HEK293 (cell line): Measurements from ENCODE around the gene SH3BP5L.

Experiments
- CTCF ChIA-PET: fragments of 350-600 bp; formaldehyde crosslinking; extraction: SDS; loops from one replicate; lab custom pipeline; 2021; ENCODE audit warnings: antibody characterized with exemption; lab: Yijun Ruan, JAX
- POLR2A ChIA-PET: fragments of 300-600 bp; formaldehyde crosslinking; extraction: SDS; loops from one replicate; lab custom pipeline; 2020; ENCODE audit warnings: antibody characterized with exemption, inconsistent platforms; lab: Yijun Ruan, JAX
- H3K27ac ChIP-seq: fragments of 200-500 bp; sonication (Bioruptor generic); 2 replicates; pipeline ENCODE4 v1.5.1; 2014; ENCODE audit warnings: low read depth, low read length, control low read depth, inconsistent platforms; ENCODE audit errors: extremely low read depth
- H3K36me3 ChIP-seq, 2 experiments: fragments of 200-500 bp in 1 of 2; sonication (Bioruptor generic) in 1 of 2; 1 replicate in 1 of 2; 2 replicates in 1 of 2; pipeline ENCODE4 v1.5.1; 2014 to 2017; ENCODE audit warnings: inconsistent platforms in 2 of 2, low read length in 2 of 2; ENCODE audit not compliant: control insufficient read depth in 2 of 2, insufficient read depth in 1 of 2
- H3K4me1 ChIP-seq: fragments of 200-500 bp; sonication (Bioruptor generic); 2 replicates; pipeline ENCODE4 v1.5.1; 2014; ENCODE audit warnings: mild to moderate bottlenecking, low read length, inconsistent platforms; ENCODE audit not compliant: control insufficient read depth, insufficient read depth
- H3K4me3 ChIP-seq: 2 replicates; pipeline ENCODE4 v1.5.1; 2011; ENCODE audit warnings: low read depth, mild to moderate bottlenecking, control low read depth, low read length, moderate library complexity
- H3K9me3 ChIP-seq: fragments of 200-500 bp; sonication (Bioruptor generic); 2 replicates; pipeline ENCODE4 v1.5.1; 2014; ENCODE audit warnings: low read depth, low read length, inconsistent platforms; ENCODE audit not compliant: control insufficient read depth, insufficient read depth
- GLIS1 ChIP-seq: fragments of 450-650 bp; formaldehyde crosslinking; IDR thresholded peaks from 2 replicates; pipeline ENCODE4 v1.5.1; 2016; ENCODE audit warnings: missing biosample characterization, missing genetic modification characterization
- SALL2 ChIP-seq: fragments of 450-650 bp; formaldehyde crosslinking; IDR thresholded peaks from 2 replicates; pipeline ENCODE4 v1.5.0; 2017; ENCODE audit warnings: missing biosample characterization, mild to moderate bottlenecking, missing genetic modification characterization, borderline replicate concordance
- SP3 ChIP-seq: fragments of 450-650 bp; formaldehyde crosslinking; IDR thresholded peaks from 2 replicates; pipeline ENCODE4 v1.5.1; 2016; ENCODE audit warnings: missing biosample characterization, missing genetic modification characterization
- ZBTB17 ChIP-seq: fragments of 450-650 bp; formaldehyde crosslinking; IDR thresholded peaks from 2 replicates; pipeline ENCODE4 v1.5.1; 2016; ENCODE audit warnings: missing biosample characterization, missing genetic modification characterization
- ZBTB8A ChIP-seq: fragments of 450-650 bp; formaldehyde crosslinking; IDR thresholded peaks from 2 replicates; pipeline ENCODE4 v1.5.1; 2016; ENCODE audit warnings: missing biosample characterization, missing genetic modification characterization
- ZFP41 ChIP-seq: fragments of 450-650 bp; formaldehyde crosslinking; IDR thresholded peaks from 2 replicates; pipeline ENCODE4 v1.5.1; 2016; ENCODE audit warnings: missing biosample characterization, missing genetic modification characterization, borderline replicate concordance
- ZFP69B ChIP-seq: fragments of 450-650 bp; formaldehyde crosslinking; IDR thresholded peaks from 2 replicates; pipeline ENCODE4 v1.5.1; 2016; ENCODE audit warnings: missing biosample characterization, missing genetic modification characterization
- ZIC2 ChIP-seq: fragments of 450-650 bp; formaldehyde crosslinking; IDR thresholded peaks from 2 replicates; pipeline ENCODE4 v1.5.1; 2016; ENCODE audit warnings: missing biosample characterization, missing genetic modification characterization
- ZNF132 ChIP-seq: fragments of 450-650 bp; formaldehyde crosslinking; IDR thresholded peaks from 2 replicates; pipeline ENCODE4 v1.5.1; 2017; ENCODE audit warnings: missing biosample characterization, missing genetic modification characterization, borderline replicate concordance
- ZNF223 ChIP-seq: fragments of 450-650 bp; formaldehyde crosslinking; IDR thresholded peaks from 2 replicates; pipeline ENCODE4 v1.5.1; 2016; ENCODE audit warnings: missing biosample characterization, missing genetic modification characterization
- ZNF248 ChIP-seq: fragments of 450-650 bp; formaldehyde crosslinking; IDR thresholded peaks from 2 replicates; pipeline ENCODE4 v1.5.1; 2017; ENCODE audit warnings: missing biosample characterization, missing genetic modification characterization
- ZNF266 ChIP-seq: fragments of 450-650 bp; formaldehyde crosslinking; IDR thresholded peaks from 2 replicates; pipeline ENCODE4 v1.5.1; 2016; ENCODE audit warnings: missing biosample characterization, missing genetic modification characterization, low read depth
- ZNF302 ChIP-seq: fragments of 450-650 bp; formaldehyde crosslinking; IDR thresholded peaks from 2 replicates; pipeline ENCODE4 v1.5.1; 2016; ENCODE audit warnings: missing biosample characterization, missing genetic modification characterization, low read depth
- ZNF391 ChIP-seq: fragments of 450-650 bp; formaldehyde crosslinking; IDR thresholded peaks from 2 replicates; pipeline ENCODE4 v1.5.1; 2016; ENCODE audit warnings: low read depth, missing biosample characterization, missing genetic modification characterization, borderline replicate concordance
- ZNF623 ChIP-seq: fragments of 450-650 bp; formaldehyde crosslinking; IDR thresholded peaks from 2 replicates; pipeline ENCODE4 v1.5.1; 2016; ENCODE audit warnings: missing biosample characterization, missing genetic modification characterization
- ZNF658 ChIP-seq: fragments of 450-650 bp; formaldehyde crosslinking; IDR thresholded peaks from 2 replicates; pipeline ENCODE4; 2016; ENCODE audit warnings: missing biosample characterization, missing genetic modification characterization
- TF ChIP-seq, protein P1 (sequence below): fragments of 450-650 bp; formaldehyde crosslinking; IDR thresholded peaks from 2 replicates; pipeline ENCODE4 v1.5.1; 2017; ENCODE audit warnings: missing biosample characterization, mild to moderate bottlenecking, missing genetic modification characterization, moderate library complexity
- TF ChIP-seq, protein P2 (sequence below): fragments of 450-650 bp; formaldehyde crosslinking; IDR thresholded peaks from 2 replicates; pipeline ENCODE4 v1.5.1; 2017; ENCODE audit warnings: missing biosample characterization, missing genetic modification characterization
- TF ChIP-seq, protein P3 (sequence below): sonication (generic); formaldehyde crosslinking; IDR thresholded peaks from 2 replicates; pipeline ENCODE4 v1.8.1; 2022; ENCODE audit warnings: mild to moderate bottlenecking, moderate library complexity, missing genetic modification reagents
- TF ChIP-seq, protein P4 (sequence below): fragments of 450-650 bp; formaldehyde crosslinking; IDR thresholded peaks from 2 replicates; pipeline ENCODE4 v1.5.1; 2016; ENCODE audit warnings: missing biosample characterization, missing genetic modification characterization
- TF ChIP-seq, protein P5 (sequence below): fragments of 450-650 bp; formaldehyde crosslinking; IDR thresholded peaks from 2 replicates; pipeline ENCODE4 v1.5.1; 2017; ENCODE audit warnings: missing biosample characterization, missing genetic modification characterization
- TF ChIP-seq, protein P6 (sequence below): fragments of 450-650 bp; formaldehyde crosslinking; IDR thresholded peaks from 2 replicates; pipeline ENCODE4 v1.5.1; 2016; ENCODE audit warnings: missing biosample characterization, missing genetic modification characterization

Gene SH3BP5L

DNA sequence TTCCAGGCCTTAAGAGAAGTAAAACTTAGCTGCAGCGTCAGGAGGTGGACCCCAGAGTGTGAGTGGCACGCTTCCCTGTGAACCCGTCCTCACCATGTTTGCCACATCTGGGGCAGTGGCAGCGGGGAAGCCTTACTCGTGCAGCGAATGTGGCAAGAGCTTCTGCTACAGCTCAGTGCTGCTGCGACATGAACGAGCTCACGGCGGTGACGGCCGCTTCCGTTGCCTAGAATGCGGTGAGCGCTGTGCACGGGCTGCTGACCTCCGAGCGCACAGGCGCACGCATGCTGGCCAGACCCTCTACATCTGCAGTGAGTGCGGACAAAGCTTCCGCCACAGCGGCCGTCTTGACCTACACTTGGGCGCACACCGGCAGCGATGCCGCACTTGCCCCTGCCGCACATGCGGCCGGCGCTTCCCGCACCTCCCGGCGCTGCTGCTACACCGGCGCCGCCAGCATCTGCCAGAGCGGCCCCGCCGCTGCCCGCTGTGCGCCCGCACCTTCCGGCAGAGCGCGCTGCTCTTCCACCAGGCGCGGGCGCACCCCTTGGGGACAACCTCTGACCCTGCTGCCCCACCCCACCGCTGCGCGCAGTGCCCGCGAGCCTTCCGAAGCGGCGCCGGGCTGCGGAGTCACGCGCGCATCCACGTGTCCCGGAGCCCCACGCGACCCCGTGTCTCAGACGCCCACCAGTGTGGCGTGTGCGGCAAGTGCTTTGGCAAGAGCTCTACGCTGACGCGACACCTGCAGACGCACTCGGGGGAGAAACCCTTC lies 21.7 kb upstream of the SH3BP5L start (continued):
- TF ChIP-seq, protein P1, sequence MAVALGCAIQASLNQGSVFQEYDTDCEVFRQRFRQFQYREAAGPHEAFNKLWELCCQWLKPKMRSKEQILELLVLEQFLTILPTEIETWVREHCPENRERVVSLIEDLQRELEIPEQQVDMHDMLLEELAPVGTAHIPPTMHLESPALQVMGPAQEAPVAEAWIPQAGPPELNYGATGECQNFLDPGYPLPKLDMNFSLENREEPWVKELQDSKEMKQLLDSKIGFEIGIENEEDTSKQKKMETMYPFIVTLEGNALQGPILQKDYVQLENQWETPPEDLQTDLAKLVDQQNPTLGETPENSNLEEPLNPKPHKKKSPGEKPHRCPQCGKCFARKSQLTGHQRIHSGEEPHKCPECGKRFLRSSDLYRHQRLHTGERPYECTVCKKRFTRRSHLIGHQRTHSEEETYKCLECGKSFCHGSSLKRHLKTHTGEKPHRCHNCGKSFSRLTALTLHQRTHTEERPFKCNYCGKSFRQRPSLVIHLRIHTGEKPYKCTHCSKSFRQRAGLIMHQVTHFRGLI (tag by site-specific recombination), result no peak
- TF ChIP-seq, all 188 proteins: peak for 0

DNA sequence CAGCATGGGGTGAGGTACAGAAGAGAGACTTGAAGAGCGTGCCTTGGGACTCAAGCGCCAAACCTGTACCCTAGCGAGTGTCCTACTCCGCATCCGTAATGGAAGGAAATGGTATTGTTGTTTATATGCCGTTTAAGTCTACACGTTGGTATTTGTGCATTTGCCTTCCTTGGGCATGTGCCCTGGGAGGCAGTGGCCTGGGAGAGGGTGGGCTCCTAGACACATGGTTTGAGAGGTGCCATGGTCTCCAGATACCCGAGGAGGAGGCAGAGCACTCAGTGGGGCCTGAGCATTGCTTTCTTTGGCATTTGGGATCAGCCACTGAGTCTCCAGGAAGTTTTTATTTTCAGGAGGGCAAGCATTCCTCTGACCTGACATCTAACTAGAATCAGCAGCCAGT lies 18.8 kb upstream of the SH3BP5L start:
- POLR2A ChIA-PET, result no interaction called here
- TF ChIP-seq SALL2 (tag by site-specific recombination) (no peak), ZNF302 (tag by site-specific recombination) (no peak), ZFP41 (tag by site-specific recombination) (no peak), ZNF223 (no peak), ZNF623 (no peak), ZNF266 (tag by site-specific recombination) (no peak), ZFP69B (tag by site-specific recombination) (no peak), SP3 (tag by site-specific recombination) (no peak)
- TF ChIP-seq, protein P2, sequence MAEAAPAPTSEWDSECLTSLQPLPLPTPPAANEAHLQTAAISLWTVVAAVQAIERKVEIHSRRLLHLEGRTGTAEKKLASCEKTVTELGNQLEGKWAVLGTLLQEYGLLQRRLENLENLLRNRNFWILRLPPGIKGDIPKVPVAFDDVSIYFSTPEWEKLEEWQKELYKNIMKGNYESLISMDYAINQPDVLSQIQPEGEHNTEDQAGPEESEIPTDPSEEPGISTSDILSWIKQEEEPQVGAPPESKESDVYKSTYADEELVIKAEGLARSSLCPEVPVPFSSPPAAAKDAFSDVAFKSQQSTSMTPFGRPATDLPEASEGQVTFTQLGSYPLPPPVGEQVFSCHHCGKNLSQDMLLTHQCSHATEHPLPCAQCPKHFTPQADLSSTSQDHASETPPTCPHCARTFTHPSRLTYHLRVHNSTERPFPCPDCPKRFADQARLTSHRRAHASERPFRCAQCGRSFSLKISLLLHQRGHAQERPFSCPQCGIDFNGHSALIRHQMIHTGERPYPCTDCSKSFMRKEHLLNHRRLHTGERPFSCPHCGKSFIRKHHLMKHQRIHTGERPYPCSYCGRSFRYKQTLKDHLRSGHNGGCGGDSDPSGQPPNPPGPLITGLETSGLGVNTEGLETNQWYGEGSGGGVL (tag by site-specific recombination), result no peak
- TF ChIP-seq, all 188 proteins: peak for 0
- Histone ChIP-seq H3K36me3 (peaks cover 0 to 66% of the 10 kb centered on the region in 2 experiments; a peak in 1 of 3 replicates), H3K4me3 (no peak overlapping the region), H3K27ac (no peak overlapping the region), H3K4me1 (no peaks in the 10 kb centered on the region), H3K9me3 (no peaks in the 10 kb centered on the region)
- CTCF ChIA-PET, result interaction anchor here (0.7 kb wide), 1 partner anchor 51 kb away, joined by 3 read pairs; no protein-coding TSS in a partner anchor

DNA sequence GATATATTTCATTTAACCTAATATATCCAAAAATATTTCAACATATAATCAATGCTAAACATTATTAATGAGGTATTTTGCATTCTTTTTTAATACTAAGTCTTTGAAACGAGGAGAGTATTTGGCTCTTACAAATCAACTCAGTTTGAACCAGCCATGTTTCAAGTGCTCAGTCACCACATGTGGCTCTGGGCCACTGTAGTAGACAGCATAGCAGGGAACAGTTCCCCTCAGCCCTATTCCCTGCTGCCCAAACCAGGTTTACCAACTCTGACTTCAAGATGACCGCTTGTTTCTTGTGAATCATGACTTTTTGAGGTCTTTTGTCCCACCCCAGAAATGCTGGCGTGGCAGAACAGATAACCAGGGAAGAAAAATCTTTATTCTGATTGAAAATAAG lies 18.0 kb upstream of the SH3BP5L start:
- no peak overlapping the region for H3K27ac ChIP-seq
- H3K4me3 ChIP-seq, result no peak overlapping the region
- H3K36me3 ChIP-seq, result peaks cover 0 to 57% of the 10 kb centered on the region in 2 experiments; a peak in 1 of 3 replicates
- ChIA-PET POLR2A (no interaction called here), CTCF (no interaction called here)
- H3K4me1 ChIP-seq, result no peaks in the 10 kb centered on the region
- H3K9me3 ChIP-seq, result no peaks in the 10 kb centered on the region
- no peak for TF ChIP-seq ZIC2 (tag by site-specific recombination)
- no peak for TF ChIP-seq GLIS1
- TF ChIP-seq ZNF248, result no peak
- TF ChIP-seq, protein P3, sequence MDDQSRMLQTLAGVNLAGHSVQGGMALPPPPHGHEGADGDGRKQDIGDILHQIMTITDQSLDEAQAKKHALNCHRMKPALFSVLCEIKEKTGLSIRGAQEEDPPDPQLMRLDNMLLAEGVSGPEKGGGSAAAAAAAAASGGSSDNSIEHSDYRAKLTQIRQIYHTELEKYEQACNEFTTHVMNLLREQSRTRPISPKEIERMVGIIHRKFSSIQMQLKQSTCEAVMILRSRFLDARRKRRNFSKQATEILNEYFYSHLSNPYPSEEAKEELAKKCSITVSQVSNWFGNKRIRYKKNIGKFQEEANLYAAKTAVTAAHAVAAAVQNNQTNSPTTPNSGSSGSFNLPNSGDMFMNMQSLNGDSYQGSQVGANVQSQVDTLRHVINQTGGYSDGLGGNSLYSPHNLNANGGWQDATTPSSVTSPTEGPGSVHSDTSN (CRISPR knock-in tag), result no peak
- TF ChIP-seq ZBTB8A (tag by site-specific recombination), result no peak
- no peak for TF ChIP-seq ZNF391
- TF ChIP-seq ZNF132 (tag by site-specific recombination), result no peak
- no peak for TF ChIP-seq ZNF658 (tag by site-specific recombination)
- TF ChIP-seq ZBTB17 (tag by site-specific recombination), result no peak
- TF ChIP-seq, protein P4, sequence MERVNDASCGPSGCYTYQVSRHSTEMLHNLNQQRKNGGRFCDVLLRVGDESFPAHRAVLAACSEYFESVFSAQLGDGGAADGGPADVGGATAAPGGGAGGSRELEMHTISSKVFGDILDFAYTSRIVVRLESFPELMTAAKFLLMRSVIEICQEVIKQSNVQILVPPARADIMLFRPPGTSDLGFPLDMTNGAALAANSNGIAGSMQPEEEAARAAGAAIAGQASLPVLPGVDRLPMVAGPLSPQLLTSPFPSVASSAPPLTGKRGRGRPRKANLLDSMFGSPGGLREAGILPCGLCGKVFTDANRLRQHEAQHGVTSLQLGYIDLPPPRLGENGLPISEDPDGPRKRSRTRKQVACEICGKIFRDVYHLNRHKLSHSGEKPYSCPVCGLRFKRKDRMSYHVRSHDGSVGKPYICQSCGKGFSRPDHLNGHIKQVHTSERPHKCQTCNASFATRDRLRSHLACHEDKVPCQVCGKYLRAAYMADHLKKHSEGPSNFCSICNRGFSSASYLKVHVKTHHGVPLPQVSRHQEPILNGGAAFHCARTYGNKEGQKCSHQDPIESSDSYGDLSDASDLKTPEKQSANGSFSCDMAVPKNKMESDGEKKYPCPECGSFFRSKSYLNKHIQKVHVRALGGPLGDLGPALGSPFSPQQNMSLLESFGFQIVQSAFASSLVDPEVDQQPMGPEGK (tag by site-specific recombination), result no peak
- TF ChIP-seq, protein P5, sequence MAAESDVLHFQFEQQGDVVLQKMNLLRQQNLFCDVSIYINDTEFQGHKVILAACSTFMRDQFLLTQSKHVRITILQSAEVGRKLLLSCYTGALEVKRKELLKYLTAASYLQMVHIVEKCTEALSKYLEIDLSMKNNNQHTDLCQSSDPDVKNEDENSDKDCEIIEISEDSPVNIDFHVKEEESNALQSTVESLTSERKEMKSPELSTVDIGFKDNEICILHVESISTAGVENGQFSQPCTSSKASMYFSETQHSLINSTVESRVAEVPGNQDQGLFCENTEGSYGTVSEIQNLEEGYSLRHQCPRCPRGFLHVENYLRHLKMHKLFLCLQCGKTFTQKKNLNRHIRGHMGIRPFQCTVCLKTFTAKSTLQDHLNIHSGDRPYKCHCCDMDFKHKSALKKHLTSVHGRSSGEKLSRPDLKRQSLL (tag by site-specific recombination), result no peak
- TF ChIP-seq, protein P6, sequence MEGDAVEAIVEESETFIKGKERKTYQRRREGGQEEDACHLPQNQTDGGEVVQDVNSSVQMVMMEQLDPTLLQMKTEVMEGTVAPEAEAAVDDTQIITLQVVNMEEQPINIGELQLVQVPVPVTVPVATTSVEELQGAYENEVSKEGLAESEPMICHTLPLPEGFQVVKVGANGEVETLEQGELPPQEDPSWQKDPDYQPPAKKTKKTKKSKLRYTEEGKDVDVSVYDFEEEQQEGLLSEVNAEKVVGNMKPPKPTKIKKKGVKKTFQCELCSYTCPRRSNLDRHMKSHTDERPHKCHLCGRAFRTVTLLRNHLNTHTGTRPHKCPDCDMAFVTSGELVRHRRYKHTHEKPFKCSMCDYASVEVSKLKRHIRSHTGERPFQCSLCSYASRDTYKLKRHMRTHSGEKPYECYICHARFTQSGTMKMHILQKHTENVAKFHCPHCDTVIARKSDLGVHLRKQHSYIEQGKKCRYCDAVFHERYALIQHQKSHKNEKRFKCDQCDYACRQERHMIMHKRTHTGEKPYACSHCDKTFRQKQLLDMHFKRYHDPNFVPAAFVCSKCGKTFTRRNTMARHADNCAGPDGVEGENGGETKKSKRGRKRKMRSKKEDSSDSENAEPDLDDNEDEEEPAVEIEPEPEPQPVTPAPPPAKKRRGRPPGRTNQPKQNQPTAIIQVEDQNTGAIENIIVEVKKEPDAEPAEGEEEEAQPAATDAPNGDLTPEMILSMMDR (tag by site-specific recombination), result no peak
